Stimulated activated CD8-positive, alpha-beta memory T cell treated with anti-CD3 and anti-CD28 coated beads, Interleukin-15, amount 100 ng/mL, for 1 hour (primary cell): Measurements from ENCODE around the gene BMP8B.
A peak's percentile ranks its signal among the peaks of the same experiment; 100 is the strongest.
"Not testable (repeated sequence)": the region's sequence is repeated elsewhere in the genome, so short reads cannot be mapped to it uniquely, and the experiment has no call there.

Source experiments
- DNase-seq: peaks from one replicate; pipeline ENCODE4 v3.0.0-alpha.2; 2020; ENCODE audit warnings: low read depth

BMP8B gene

GRCh38 chr1:39812913-39813312 is 24.2 kb upstream of the BMP8B start:
- DNase-seq, result no peak

GRCh38 chr1:39808784-39809517 is 20.3 kb upstream of the BMP8B start:
- no peak for DNase-seq

- no peak for DNase-seq
Observed at GRCh38 chr1:39805385-39805784, 16.7 kb upstream of the BMP8B start.

- no peak for DNase-seq
Observed at GRCh38 chr1:39802496-39803260, 14.0 kb upstream of the BMP8B start.

- no peak for DNase-seq
Observed at GRCh38 chr1:39800471-39800835, 11.8 kb upstream of the BMP8B start.

GRCh38 chr1:39799770-39800470 is 11.3 kb upstream of the BMP8B start:
- peak; percentile 54 for DNase-seq

GRCh38 chr1:39798859-39799769 is 10.4 kb upstream of the BMP8B start:
- DNase-seq, result peak; percentile 74

GRCh38 chr1:39795651-39796050 is 7.0 kb upstream of the BMP8B start:
- DNase-seq, result no peak

GRCh38 chr1:39791838-39792237 is 3.2 kb upstream of the BMP8B start:
- DNase-seq, result no peak

GRCh38 chr1:39789571-39790110 is 976 bp upstream of the BMP8B start:
- no peak for DNase-seq

GRCh38 chr1:39788426-39788757 is 273 bp downstream of the BMP8B start:
- DNase-seq, result no peak

- not testable (repeated sequence) for DNase-seq
Observed at GRCh38 chr1:39787964-39788363, 701 bp downstream of the BMP8B start.

GRCh38 chr1:39787468-39787867 is 1.2 kb downstream of the BMP8B start:
- DNase-seq, result no peak

GRCh38 chr1:39787108-39787375 is 1.6 kb downstream of the BMP8B start:
- DNase-seq, result not testable (repeated sequence)

GRCh38 chr1:39786303-39787107 is 2.2 kb downstream of the BMP8B start:
- not testable (repeated sequence) for DNase-seq

- not testable (repeated sequence) for DNase-seq
Observed at GRCh38 chr1:39782685-39783084, 6.0 kb downstream of the BMP8B start.

GRCh38 chr1:39782103-39782502 is 6.6 kb downstream of the BMP8B start:
- no peak for DNase-seq

- DNase-seq, result no peak
Observed at GRCh38 chr1:39781349-39781715, 7.3 kb downstream of the BMP8B start.

GRCh38 chr1:39779821-39780220 is 8.8 kb downstream of the BMP8B start:
- DNase-seq, result no peak

GRCh38 chr1:39779137-39779536 is 9.5 kb downstream of the BMP8B start:
- no peak for DNase-seq

GRCh38 chr1:39778463-39779099 is 10.1 kb downstream of the BMP8B start:
- DNase-seq, result not testable (repeated sequence)
